Aorta (tissue), 5 donors: ENCODE data around the gene HSPB1. TPM values are rescaled to one million over a fixed set of nuclear protein-coding genes. Genes with fewer than 3 reads are reported as not detected.
"Not testable (repeated sequence)": the region's sequence is repeated elsewhere in the genome, so short reads cannot be mapped to it uniquely, and the experiment has no call there.

Source experiments
- ATAC-seq: fragments of 200-7000 bp; cut with Tn5 transposase; one replicate; pipeline ENCODE4 v1.9.1; 2022; ENCODE audit warnings: moderate library complexity; ENCODE audit not compliant: low FRiP score
- DNase-seq, 2 donors: peaks; one replicate each; pipeline ENCODE4 v3.0.0-alpha.2; 2020
- H3K27ac ChIP-seq, 2 donors: one replicate each; pipeline ENCODE4 v1.5.1; 2013; ENCODE audit warnings: low read length in 2 of 2, mild to moderate bottlenecking in 2 of 2, moderate library complexity in 2 of 2, control low read depth in 1 of 2, inconsistent platforms in 1 of 2, low read depth in 1 of 2
- H3K27me3 ChIP-seq, 2 donors: one replicate each; pipeline ENCODE4 v1.6.1; 2013; ENCODE audit warnings: control low read depth in 1 of 2, low read length in 1 of 2, mild to moderate bottlenecking in 1 of 2, moderate library complexity in 1 of 2; ENCODE audit not compliant: insufficient read depth in 2 of 2, control insufficient read depth in 1 of 2
- H3K36me3 ChIP-seq, 2 donors: one replicate each; pipeline ENCODE4 v1.6.1; 2013; ENCODE audit warnings: control low read depth in 1 of 2, low read length in 1 of 2, mild to moderate bottlenecking in 1 of 2; ENCODE audit not compliant: insufficient read depth in 2 of 2, control insufficient read depth in 1 of 2
- H3K4me1 ChIP-seq, 2 donors: one replicate each; pipeline ENCODE4 v1.6.1; 2013; ENCODE audit warnings: low read length in 2 of 2, control low read depth in 1 of 2, mild to moderate bottlenecking in 1 of 2, moderate library complexity in 1 of 2; ENCODE audit not compliant: insufficient read depth in 2 of 2, control insufficient read depth in 1 of 2
- H3K4me3 ChIP-seq, 2 donors: one replicate each; pipeline ENCODE4 v1.5.1; 2013; ENCODE audit warnings: low read length in 2 of 2, control low read depth in 1 of 2, mild to moderate bottlenecking in 1 of 2
- H3K9me3 ChIP-seq: one replicate; pipeline ENCODE4 v1.6.1; 2013; ENCODE audit warnings: mild to moderate bottlenecking, low read length; ENCODE audit not compliant: control insufficient read depth
- WGBS, 2 donors: extraction: QIAGEN DNeasy Blood & Tissue Kit; methylation state at CpG; one replicate each; pipeline ENCODE4 v1.1.7; 2013; 5-methylcytosine and 5-hydroxymethylcytosine counted together
- intact Hi-C, 2 donors: fragments of 100-400 bp; cut with DNase I; formaldehyde crosslinking; loops; one replicate each; pipeline versions ENCODE4 v1.14.2 to v1.15.0; 2022
- polyA plus RNA-seq, 2 donors: library from polyadenylated mRNA; stranded (reverse); fragments of 200-250 nt; gene quantifications; one replicate each; pipeline ENCODE4 v1.2.3, GENCODE V29; 2013
- total RNA-seq, 2 donors: library from RNA; stranded (reverse); fragmentation: NEBNext Ultra II Directional; extraction: Animal tissue kit (Norgen Biotek cat#: 25700); gene quantifications; one replicate each; pipeline ENCODE4 v1.2.1, GENCODE V29; 2021
- donor health status: healthy with polysubstance abuse.
- donor health status: Bipolar disorder and iron deficiency.
- donor health status: DM: no; HTN: no; CAD: no.
- donor health status: DM: no; HTN: no; CAD: no.
- donor health status: DM: yes; HTN: yes; CAD: no.

The HSPB1 gene
- total and polyA plus RNA-seq, 4 donors = 742 to 2,295 (median 1,521) TPM

DNA sequence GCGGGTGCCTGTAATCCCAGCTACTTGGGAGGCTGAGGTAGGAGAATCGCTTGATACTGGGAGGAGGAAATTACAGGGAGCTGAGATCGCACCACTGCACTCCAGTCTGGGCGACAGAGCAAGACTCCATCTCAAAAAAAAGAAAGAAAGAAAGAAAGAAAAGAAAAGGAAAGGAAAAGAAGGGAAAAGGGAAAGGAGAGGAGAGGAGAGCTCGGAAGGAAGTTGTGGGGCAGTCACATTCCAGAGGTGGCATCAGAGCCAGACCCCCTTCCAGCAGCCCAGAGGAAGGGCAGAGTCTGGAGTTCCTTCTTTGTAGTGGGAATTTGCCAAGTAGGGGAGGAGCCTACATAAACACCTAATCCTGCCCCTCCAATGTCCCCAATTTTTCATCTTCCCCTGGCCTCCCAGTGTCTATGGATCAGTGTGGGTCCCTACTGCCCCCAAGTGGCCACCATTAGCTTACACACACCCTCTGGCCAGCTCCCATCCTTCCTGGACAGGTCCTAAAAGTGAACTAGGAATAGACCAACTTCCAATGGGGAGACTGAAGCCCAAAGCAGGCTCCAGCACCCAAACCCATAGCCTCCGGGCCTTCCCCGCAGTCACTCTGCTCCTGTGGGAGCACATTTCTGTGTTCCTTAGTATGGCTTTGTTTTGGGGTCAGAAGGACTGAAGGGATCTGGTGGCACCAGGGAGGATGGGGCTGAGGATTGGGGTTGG lies 39.6 kb upstream of the HSPB1 start:
- intact Hi-C loops = loop anchor here in 1 of 2 donors (10.0 kb wide), 1 partner anchor 78 kb away; no protein-coding TSS in a partner anchor
- peaks cover 0 to under 1% of the 10 kb centered on the region in 2 donors for H3K27me3 ChIP-seq
- WGBS, 2 donors = 66% methylated on average over 7 of the region's 7 CpGs

DNA sequence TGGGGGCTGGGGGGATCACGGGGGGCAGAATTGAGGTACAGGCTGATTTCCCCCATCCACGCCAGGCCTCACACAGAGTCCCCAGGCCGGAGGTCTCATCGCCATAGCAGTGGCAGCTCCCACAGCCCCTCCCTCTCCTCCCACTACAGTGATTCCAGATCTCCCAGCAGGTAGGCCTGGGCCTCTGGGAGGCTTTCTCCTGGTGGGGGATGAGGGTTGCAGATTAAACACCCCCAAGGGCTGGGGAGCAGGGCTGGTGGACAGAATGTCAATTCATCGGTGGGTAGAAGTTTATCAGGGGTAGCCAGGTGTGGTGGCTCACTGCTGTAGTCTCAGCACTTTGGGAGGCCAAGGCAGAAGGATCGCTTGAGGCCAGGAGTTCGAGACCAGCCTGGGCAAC lies 37.2 kb upstream of the HSPB1 start:
- H3K4me3 ChIP-seq = no peak overlapping the region
- intact Hi-C loops = loop anchor here in 1 of 2 donors (10.0 kb wide), 1 partner anchor 80 kb away; no protein-coding TSS in a partner anchor
- WGBS, 2 donors = 98% methylated on average over 7 of the region's 7 CpGs
- H3K27me3 ChIP-seq = peaks cover 0 to 1% of the 10 kb centered on the region in 2 donors
- H3K27ac ChIP-seq = no peak overlapping the region
- ATAC-seq (no peak), DNase-seq (no peak)
- no peaks in the 10 kb centered on the region for H3K9me3 ChIP-seq
- H3K36me3 ChIP-seq = no peaks in the 10 kb centered on the region
- no peaks in the 10 kb centered on the region for H3K4me1 ChIP-seq

More for the DNA sequence above, 39.6 kb upstream of the HSPB1 start:
- Histone ChIP-seq H3K27ac (no peak overlapping the region), H3K4me1 (no peaks in the 10 kb centered on the region), H3K9me3 (no peaks in the 10 kb centered on the region), H3K4me3 (no peak overlapping the region), H3K36me3 (no peaks in the 10 kb centered on the region)
- ATAC-seq = peak; percentile 71
- DNase-seq = no peak

DNA sequence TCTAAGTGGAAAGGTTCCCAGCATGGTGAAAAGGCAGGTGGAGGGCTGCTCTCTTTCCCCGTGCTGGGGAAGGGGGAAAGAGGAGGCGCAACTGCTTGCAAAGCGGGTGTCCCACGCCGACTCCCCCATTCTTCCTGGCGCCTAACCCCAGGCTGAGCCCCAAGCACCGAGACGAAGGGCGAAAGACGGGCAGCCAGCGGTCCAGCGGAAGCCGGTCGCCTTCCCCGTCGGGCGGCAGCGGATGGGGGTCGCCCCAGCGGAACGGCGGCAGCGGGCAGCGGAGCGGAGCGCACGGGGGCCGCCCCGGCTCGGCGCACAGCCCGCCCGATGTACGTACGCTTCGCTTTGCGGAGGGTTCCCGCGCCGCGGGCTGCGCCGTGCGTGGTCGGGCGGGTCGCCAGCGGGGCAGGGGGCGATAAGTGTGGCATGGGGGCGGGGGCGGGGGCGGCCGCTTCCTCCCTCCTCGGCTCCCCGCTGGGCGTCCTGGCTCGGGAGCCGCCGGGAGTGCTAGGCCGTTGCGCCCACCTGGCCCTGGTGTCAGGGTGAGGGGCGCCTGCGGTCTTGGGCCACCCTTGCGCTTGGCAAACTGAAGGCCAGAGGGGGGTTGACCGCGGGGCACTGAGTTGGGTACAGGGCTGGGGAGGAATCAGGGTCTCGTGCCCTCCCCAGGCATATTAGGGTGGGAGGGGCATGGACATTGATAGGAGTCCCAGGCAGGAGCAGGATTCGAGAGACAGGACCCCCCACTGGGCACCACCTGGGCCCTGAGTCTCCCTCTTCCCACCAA lies 35.2 kb upstream of the HSPB1 start:
- no peaks in the 10 kb centered on the region for H3K36me3 ChIP-seq
- H3K4me3 ChIP-seq = peak overlapping the region; percentile 6 to 15
- H3K27me3 ChIP-seq = peaks cover 0 to 1% of the 10 kb centered on the region in 2 donors
- no peaks in the 10 kb centered on the region for H3K9me3 ChIP-seq
- H3K4me1 ChIP-seq = no peaks in the 10 kb centered on the region
- DNase-seq = peak in 1 of 2 donors; percentile 76
- no peak overlapping the region for H3K27ac ChIP-seq
- ATAC-seq = no peak
- WGBS, 2 donors = 2% methylated on average over 48 to 68 of the region's 68 CpGs
- intact Hi-C loops = loop anchor here in 1 of 2 donors (10.0 kb wide), 1 partner anchor 82 kb away; no protein-coding TSS in a partner anchor

DNA sequence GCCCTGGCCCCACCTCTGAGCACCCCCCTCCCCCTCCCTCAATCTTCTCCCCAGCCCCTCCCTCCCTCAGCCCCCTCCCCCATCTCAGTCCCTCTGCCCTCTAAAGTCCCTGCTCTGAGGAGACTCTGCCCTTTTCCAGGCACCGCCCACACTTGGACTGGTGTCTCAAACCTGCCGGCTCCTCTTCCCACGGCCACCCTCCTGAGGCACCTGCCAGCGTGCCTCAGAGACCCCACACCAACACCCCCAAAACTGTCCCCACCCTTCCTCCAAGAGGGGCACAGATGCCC lies 34.6 kb upstream of the HSPB1 start:
- no peak for ATAC-seq
- intact Hi-C loops = loop anchor here in 1 of 2 donors (10.0 kb wide), 1 partner anchor 83 kb away; no protein-coding TSS in a partner anchor
- no peak overlapping the region for H3K4me3 ChIP-seq

DNA sequence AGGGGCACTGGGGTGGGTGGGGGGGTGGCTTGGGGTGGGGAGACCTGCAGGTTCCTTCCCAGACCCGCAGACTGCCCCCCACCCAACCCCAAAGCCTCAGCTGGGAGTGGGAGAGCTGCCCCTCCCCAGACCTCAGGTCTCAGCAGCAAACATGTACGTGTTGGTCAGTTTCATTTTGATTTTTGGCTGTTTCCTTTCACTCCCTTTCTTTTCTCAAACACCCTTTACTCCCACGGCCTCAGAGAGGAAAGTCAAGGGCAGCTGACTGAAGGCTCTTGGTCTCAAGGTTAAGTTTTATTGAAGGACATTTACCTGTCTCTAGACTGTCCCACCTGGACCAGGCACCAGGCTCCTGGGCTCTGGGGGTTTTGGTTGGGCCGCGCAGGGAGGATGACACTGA lies 34.1 kb upstream of the HSPB1 start:
- intact Hi-C loops = loop anchor here in 1 of 2 donors (10.0 kb wide), 1 partner anchor 84 kb away; no protein-coding TSS in a partner anchor
- 31 to 39% methylated on average over 5 of the region's 5 CpGs for WGBS, 2 donors
- no peak for DNase-seq
- no peaks in the 10 kb centered on the region for H3K36me3 ChIP-seq
- H3K4me1 ChIP-seq = no peaks in the 10 kb centered on the region
- no peaks in the 10 kb centered on the region for H3K9me3 ChIP-seq
- no peak for ATAC-seq
- H3K4me3 ChIP-seq = no peak overlapping the region
- peaks cover 0 to 1% of the 10 kb centered on the region in 2 donors for H3K27me3 ChIP-seq
- no peak overlapping the region for H3K27ac ChIP-seq

More for the DNA sequence above, 34.6 kb upstream of the HSPB1 start:
- no peaks in the 10 kb centered on the region for H3K36me3 ChIP-seq
- H3K27me3 ChIP-seq = peaks cover 0 to 1% of the 10 kb centered on the region in 2 donors
- 12 to 14% methylated on average over 4 of the region's 4 CpGs for WGBS, 2 donors
- no peaks in the 10 kb centered on the region for H3K4me1 ChIP-seq
- no peaks in the 10 kb centered on the region for H3K9me3 ChIP-seq
- no peak overlapping the region for H3K27ac ChIP-seq
- no peak for DNase-seq

DNA sequence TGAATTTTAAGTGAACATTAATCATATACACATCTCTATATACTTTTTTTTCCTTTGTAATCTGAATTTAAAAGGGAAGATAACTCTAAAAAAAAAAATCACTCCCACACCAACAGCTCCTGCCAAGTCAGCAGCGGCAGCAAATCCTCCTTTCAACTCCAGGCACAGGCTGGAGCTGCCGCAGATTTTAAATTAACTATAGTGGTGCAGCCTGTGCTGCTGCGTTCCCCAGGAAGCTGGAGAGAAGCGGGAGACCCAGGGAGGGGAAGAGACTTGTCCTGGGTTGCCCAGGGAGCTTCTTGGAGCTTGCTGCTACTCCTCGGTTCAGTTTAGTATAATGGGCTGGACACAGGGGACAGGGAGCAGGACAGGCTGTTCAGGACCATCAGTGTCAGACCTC lies 32.6 kb upstream of the HSPB1 start:
- Histone ChIP-seq H3K4me3 (no peak overlapping the region), H3K27ac (no peak overlapping the region), H3K9me3 (no peaks in the 10 kb centered on the region), H3K4me1 (no peaks in the 10 kb centered on the region), H3K36me3 (no peaks in the 10 kb centered on the region), H3K27me3 (peaks cover 0 to 1% of the 10 kb centered on the region in 2 donors)
- whole genome bisulfite sequencing, 2 donors = 9 to 13% methylated on average over 5 of the region's 5 CpGs
- ATAC-seq (peak; percentile 22), DNase-seq (no peak)
- intact Hi-C loops = loop anchor here in 1 of 2 donors (10.0 kb wide), 1 partner anchor 85 kb away; no protein-coding TSS in a partner anchor

DNA sequence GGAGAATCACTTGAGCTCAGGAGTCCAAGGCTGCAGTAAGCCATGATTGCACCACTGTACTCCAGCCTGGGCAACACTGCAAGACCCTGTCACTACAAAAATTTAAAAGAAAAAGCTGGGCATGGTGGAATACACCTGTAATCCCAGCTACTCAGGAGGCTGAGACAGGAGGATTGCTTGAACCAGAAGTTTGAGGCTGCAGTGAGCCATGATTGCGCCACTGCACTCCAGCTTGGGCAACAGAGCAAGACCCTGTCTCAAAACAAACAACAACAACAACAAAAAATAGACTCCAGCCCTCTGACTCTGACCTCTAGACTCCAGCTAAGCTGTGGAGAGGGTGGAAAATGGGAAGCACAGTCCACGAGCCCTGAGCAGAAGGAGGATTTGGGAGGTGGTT lies 31.1 kb upstream of the HSPB1 start:
- H3K9me3 ChIP-seq, intact Hi-C loops, H3K27me3 ChIP-seq, H3K4me1 ChIP-seq, H3K4me3 ChIP-seq, DNase-seq, H3K36me3 ChIP-seq, H3K27ac ChIP-seq, ATAC-seq: not testable (repeated sequence)
- WGBS, 2 donors = 85 to 94% methylated on average over 2 of the region's 2 CpGs

DNA sequence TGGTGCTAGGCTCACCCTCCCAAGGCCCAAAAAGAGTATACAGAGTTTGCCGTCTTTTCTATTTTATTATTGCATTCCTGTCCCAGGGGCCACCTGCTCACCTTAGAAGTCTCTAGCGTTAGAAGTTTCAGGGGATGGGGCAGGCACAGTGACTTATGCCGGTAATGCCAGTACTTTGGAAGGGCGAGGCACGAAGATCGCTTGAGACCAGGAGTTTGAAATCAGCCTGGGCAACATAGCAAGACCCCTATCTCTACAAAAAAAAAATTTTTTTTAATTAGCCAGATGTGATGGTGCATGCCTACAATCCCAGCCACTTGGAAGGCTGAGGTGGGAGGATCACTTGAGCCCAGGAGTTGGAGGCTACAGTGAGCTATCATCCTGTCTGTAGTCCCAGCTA lies 30.3 kb upstream of the HSPB1 start:
- Histone ChIP-seq H3K27me3 (peaks cover 0 to 1% of the 10 kb centered on the region in 2 donors), H3K4me3 (no peak overlapping the region), H3K9me3 (no peaks in the 10 kb centered on the region), H3K36me3 (no peaks in the 10 kb centered on the region), H3K4me1 (no peaks in the 10 kb centered on the region), H3K27ac (no peak overlapping the region)
- DNase-seq (no peak), ATAC-seq (no peak)
- 94 to 97% methylated on average over 6 of the region's 6 CpGs for WGBS, 2 donors
- intact Hi-C loops = no loop called here
